ENCODE data around the gene EDEM1.
"Not testable (repeated sequence)": the region's sequence is repeated elsewhere in the genome, so short reads cannot be mapped to it uniquely, and the experiment has no call there.

Gene EDEM1

DNA sequence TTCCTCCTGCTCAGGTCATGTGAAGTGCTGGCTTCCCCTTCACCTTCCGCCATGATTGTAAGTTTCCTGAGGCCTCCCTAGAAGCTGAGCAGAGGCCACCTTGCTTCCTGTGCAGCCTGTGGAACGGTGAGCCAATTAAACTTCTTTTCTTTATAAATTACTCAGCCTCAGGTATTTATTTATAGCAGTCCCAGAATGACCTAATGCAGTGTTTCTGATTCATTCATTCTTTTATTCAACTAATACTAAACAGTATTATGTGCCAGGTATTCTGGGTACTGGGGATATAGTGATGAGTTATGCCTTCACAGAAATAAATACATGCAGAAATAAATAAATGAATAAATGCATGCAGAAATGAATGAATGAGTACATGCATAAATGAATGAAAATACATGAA lies 41.9 kb downstream of the EDEM1 start:
- no peaks in the 10 kb centered on the region for H3K27me3 ChIP-seq (replicated peaks; ENCODE audit: control insufficient read depth, insufficient read depth, low read length, poor library complexity, severe bottlenecking)
- no peak overlapping the region for H3K27ac ChIP-seq (ENCODE audit: insufficient read depth, low read length, poor library complexity, severe bottlenecking)
- no peaks in the 10 kb centered on the region for H3K4me1 ChIP-seq (ENCODE audit: control insufficient read depth, insufficient read depth, low read length, poor library complexity, severe bottlenecking)
- no peaks in the 10 kb centered on the region for H3K36me3 ChIP-seq (ENCODE audit: control insufficient read depth, insufficient read depth, low read length)
- DNase-seq: no peak
- no peaks in the 10 kb centered on the region for H3K9me3 ChIP-seq (ENCODE audit: control insufficient read depth, low read length)
- H3K4me3 ChIP-seq (ENCODE audit: insufficient read depth, low read depth, low read length, poor library complexity, severe bottlenecking): no peak overlapping the region

DNA sequence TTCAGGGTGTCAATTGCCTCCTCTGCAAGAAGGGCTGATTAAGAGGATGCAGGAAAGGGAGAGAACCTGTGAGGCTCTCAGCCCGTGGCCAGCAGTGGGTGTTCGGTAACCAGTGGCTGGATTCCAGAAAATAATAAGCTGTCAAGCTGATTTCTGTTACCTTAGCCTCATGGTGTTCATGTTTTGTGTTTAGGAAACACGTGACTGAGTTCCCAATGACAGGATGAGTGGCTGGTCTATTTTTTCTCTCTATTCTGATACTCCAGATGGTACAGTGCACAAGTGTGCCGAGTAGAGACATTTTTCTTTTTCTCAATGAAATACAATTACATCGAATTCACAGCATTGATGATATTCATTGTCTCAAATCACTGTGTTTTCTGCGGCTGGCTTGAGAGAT lies 43.6 kb downstream of the EDEM1 start:
- H3K9me3 ChIP-seq (ENCODE audit: control insufficient read depth, low read length): no peaks in the 10 kb centered on the region
- H3K27me3 ChIP-seq (replicated peaks; ENCODE audit: control insufficient read depth, insufficient read depth, low read length, poor library complexity, severe bottlenecking): no peaks in the 10 kb centered on the region
- no peak overlapping the region for H3K4me3 ChIP-seq (ENCODE audit: insufficient read depth, low read depth, low read length, poor library complexity, severe bottlenecking)
- DNase-seq: no peak
- no peaks in the 10 kb centered on the region for H3K4me1 ChIP-seq (ENCODE audit: control insufficient read depth, insufficient read depth, low read length, poor library complexity, severe bottlenecking)
- no peak overlapping the region for H3K27ac ChIP-seq (ENCODE audit: insufficient read depth, low read length, poor library complexity, severe bottlenecking)
- no peaks in the 10 kb centered on the region for H3K36me3 ChIP-seq (ENCODE audit: control insufficient read depth, insufficient read depth, low read length)

DNA sequence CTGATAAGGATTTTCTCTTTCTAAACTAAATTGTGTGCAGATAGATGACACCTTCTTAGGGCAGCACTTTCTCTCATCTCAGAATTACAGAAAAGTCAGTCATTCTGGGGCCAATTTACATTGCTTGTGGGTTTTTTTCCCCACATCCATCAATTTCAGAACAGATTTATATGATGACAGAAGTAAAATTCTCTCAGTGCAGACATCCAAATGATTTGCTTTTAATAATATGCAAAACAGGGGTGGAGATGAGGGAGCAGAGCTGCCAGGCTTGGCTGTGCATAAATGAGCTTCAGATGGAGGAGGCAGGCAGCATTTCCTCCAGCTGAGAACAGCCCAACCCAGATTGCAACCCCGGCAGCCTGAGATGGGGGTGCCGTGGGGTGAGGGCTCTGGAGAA lies 44.0 kb downstream of the EDEM1 start:
- no peaks in the 10 kb centered on the region for H3K36me3 ChIP-seq (ENCODE audit: control insufficient read depth, insufficient read depth, low read length)
- DNase-seq: no peak
- H3K4me1 ChIP-seq (ENCODE audit: control insufficient read depth, insufficient read depth, low read length, poor library complexity, severe bottlenecking): no peaks in the 10 kb centered on the region

DNA sequence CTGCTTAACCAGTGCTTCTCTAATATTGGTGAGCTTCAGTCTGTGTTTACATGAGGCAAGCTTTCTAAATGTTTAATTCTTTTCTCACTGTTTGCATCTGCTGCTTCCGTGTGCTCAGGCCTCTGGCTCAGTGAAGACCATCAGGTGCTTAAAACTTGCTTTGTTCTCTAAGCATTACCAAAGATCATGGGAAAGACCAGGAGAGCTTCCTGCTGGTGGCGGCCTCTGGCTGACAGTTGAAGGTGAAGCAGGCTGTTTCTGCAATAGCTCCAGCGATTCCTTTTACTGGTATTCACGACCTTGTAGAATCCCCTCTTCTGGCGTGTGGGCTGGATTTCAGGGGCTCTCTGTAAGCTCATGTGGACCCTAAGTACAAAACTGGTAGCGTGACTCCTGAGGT lies 45.1 kb downstream of the EDEM1 start:
- no peaks in the 10 kb centered on the region for H3K27me3 ChIP-seq (replicated peaks; ENCODE audit: control insufficient read depth, insufficient read depth, low read length, poor library complexity, severe bottlenecking)
- no peaks in the 10 kb centered on the region for H3K4me1 ChIP-seq (ENCODE audit: control insufficient read depth, insufficient read depth, low read length, poor library complexity, severe bottlenecking)
- no peaks in the 10 kb centered on the region for H3K9me3 ChIP-seq (ENCODE audit: control insufficient read depth, low read length)
- H3K36me3 ChIP-seq (ENCODE audit: control insufficient read depth, insufficient read depth, low read length): no peaks in the 10 kb centered on the region
- no peak overlapping the region for H3K4me3 ChIP-seq (ENCODE audit: insufficient read depth, low read depth, low read length, poor library complexity, severe bottlenecking)
- H3K27ac ChIP-seq (ENCODE audit: insufficient read depth, low read length, poor library complexity, severe bottlenecking): no peak overlapping the region
- no peak for DNase-seq

More for the DNA sequence above, 44.0 kb downstream of the EDEM1 start:
- Histone ChIP-seq H3K27ac (ENCODE audit: insufficient read depth, low read length, poor library complexity, severe bottlenecking) (no peak overlapping the region), H3K9me3 (ENCODE audit: control insufficient read depth, low read length) (no peaks in the 10 kb centered on the region), H3K27me3 (replicated peaks; ENCODE audit: control insufficient read depth, insufficient read depth, low read length, poor library complexity, severe bottlenecking) (no peaks in the 10 kb centered on the region), H3K4me3 (ENCODE audit: insufficient read depth, low read depth, low read length, poor library complexity, severe bottlenecking) (no peak overlapping the region)

DNA sequence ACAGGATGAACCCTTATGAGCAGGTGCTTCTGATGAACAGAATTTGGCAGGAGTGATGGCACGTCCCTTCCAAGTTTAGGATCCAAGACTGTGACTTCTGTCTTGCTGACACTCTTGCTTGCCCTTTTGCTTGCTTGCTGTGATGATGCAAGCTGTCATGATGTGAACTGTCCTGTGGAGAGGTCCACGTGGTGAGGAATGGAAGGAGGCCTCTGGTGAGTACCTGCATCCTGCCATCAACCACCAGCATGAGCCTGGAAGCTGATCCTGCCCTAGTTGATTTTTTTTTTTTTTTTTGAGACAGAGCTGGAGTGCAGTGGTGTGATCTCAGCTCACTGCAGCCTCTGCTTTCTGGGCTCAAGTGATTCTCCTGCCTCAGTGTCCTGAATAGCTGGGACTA lies 45.5 kb downstream of the EDEM1 start:
- H3K4me1 ChIP-seq (ENCODE audit: control insufficient read depth, insufficient read depth, low read length, poor library complexity, severe bottlenecking): no peaks in the 10 kb centered on the region
- H3K27me3 ChIP-seq (replicated peaks; ENCODE audit: control insufficient read depth, insufficient read depth, low read length, poor library complexity, severe bottlenecking): no peaks in the 10 kb centered on the region
- no peak overlapping the region for H3K4me3 ChIP-seq (ENCODE audit: insufficient read depth, low read depth, low read length, poor library complexity, severe bottlenecking)
- no peaks in the 10 kb centered on the region for H3K9me3 ChIP-seq (ENCODE audit: control insufficient read depth, low read length)
- no peak for DNase-seq
- H3K27ac ChIP-seq (ENCODE audit: insufficient read depth, low read length, poor library complexity, severe bottlenecking): no peak overlapping the region
- H3K36me3 ChIP-seq (ENCODE audit: control insufficient read depth, insufficient read depth, low read length): no peaks in the 10 kb centered on the region

DNA sequence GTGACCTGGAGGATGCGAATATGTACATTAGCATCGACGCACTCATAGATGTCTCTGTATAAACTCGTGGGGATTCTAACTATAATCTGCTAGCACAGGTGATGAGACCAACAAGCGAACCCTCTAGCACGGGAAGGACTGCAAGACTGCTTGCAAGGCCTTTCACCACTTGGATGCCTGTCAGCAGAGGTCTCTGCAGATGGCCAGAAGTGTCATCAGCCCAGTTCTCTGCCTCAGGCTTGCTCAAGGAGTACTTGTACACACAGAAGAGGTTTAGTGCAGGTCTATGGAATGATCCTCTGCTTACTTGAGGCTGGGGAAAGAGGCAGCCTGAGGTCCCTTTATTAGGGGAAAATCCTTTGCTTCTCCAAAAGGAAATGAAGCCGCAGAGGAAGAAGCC lies 48.1 kb downstream of the EDEM1 start:
- Histone ChIP-seq H3K36me3 (ENCODE audit: control insufficient read depth, insufficient read depth, low read length) (no peaks in the 10 kb centered on the region), H3K4me3 (ENCODE audit: insufficient read depth, low read depth, low read length, poor library complexity, severe bottlenecking) (no peak overlapping the region), H3K27me3 (replicated peaks; ENCODE audit: control insufficient read depth, insufficient read depth, low read length, poor library complexity, severe bottlenecking) (no peaks in the 10 kb centered on the region), H3K4me1 (ENCODE audit: control insufficient read depth, insufficient read depth, low read length, poor library complexity, severe bottlenecking) (no peaks in the 10 kb centered on the region), H3K27ac (ENCODE audit: insufficient read depth, low read length, poor library complexity, severe bottlenecking) (no peak overlapping the region), H3K9me3 (ENCODE audit: control insufficient read depth, low read length) (no peaks in the 10 kb centered on the region)
- no peak for DNase-seq

DNA sequence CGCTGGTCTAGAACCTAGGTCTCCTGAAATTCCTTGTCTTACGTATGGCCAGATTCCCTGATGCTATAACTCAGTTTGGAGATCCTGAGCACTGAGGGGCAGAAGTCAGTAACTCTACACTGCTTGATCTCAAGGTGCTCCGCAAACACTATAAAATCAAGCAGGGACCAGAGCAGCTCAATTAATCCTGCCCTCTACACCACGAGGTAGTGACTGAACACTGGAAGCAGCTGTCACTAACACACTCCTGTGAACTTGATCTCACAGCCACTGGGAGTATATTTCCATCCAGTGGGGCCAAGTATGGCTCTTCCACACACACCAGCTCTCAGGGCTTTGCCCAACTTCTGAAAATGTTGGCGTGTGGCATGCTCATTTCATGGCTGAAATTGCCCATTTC lies 51.0 kb downstream of the EDEM1 start:
- no peaks in the 10 kb centered on the region for H3K4me1 ChIP-seq (ENCODE audit: control insufficient read depth, insufficient read depth, low read length, poor library complexity, severe bottlenecking)
- no peaks in the 10 kb centered on the region for H3K36me3 ChIP-seq (ENCODE audit: control insufficient read depth, insufficient read depth, low read length)
- H3K4me3 ChIP-seq (ENCODE audit: insufficient read depth, low read depth, low read length, poor library complexity, severe bottlenecking): no peak overlapping the region
- DNase-seq: no peak
- H3K27ac ChIP-seq (ENCODE audit: insufficient read depth, low read length, poor library complexity, severe bottlenecking): no peak overlapping the region
- no peaks in the 10 kb centered on the region for H3K9me3 ChIP-seq (ENCODE audit: control insufficient read depth, low read length)
- no peaks in the 10 kb centered on the region for H3K27me3 ChIP-seq (replicated peaks; ENCODE audit: control insufficient read depth, insufficient read depth, low read length, poor library complexity, severe bottlenecking)

DNA sequence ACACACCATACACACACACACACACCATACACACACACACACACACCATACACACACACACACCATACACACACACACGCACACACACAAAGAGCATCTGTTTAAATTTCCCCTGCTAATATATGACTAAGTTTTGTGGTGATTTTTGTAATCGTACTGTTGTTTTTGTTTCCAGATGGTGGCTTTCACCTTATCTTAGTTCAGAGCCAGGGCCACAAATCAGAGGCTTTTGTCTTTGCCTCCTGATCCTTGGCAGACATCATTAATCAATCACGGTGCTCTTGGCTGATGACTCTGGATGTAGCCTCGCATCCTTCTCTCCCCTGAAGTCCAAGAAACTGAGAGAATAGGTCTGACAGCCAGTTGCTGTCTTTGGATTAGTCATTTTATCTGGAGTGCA lies 52.1 kb downstream of the EDEM1 start:
- Histone ChIP-seq H3K27me3 (replicated peaks; ENCODE audit: control insufficient read depth, insufficient read depth, low read length, poor library complexity, severe bottlenecking) (no peaks in the 10 kb centered on the region), H3K27ac (ENCODE audit: insufficient read depth, low read length, poor library complexity, severe bottlenecking) (no peak overlapping the region), H3K4me1 (ENCODE audit: control insufficient read depth, insufficient read depth, low read length, poor library complexity, severe bottlenecking) (no peaks in the 10 kb centered on the region), H3K4me3 (ENCODE audit: insufficient read depth, low read depth, low read length, poor library complexity, severe bottlenecking) (no peak overlapping the region), H3K9me3 (ENCODE audit: control insufficient read depth, low read length) (no peaks in the 10 kb centered on the region), H3K36me3 (ENCODE audit: control insufficient read depth, insufficient read depth, low read length) (no peaks in the 10 kb centered on the region)
- no peak for DNase-seq

DNA sequence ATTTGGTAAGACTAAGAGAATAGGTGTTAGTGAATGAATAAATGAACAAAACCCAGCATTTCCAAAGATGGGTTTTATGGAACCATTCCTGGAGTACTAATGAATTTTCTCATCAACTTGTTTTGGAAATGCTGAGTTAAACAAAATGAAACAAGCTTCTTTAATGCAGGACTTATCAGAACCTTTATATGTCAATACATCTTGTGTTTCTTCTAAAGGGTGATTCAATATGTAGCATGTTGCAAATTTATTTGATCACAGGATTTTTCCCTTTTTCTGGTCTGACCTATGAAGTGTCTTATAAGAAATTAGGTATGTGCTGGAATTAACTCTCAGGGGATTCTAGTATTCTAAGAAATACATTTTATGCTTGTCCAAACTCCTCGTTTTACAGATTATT lies 53.2 kb downstream of the EDEM1 start:
- Histone ChIP-seq H3K27me3 (replicated peaks; ENCODE audit: control insufficient read depth, insufficient read depth, low read length, poor library complexity, severe bottlenecking) (no peaks in the 10 kb centered on the region), H3K36me3 (ENCODE audit: control insufficient read depth, insufficient read depth, low read length) (no peaks in the 10 kb centered on the region), H3K27ac (ENCODE audit: insufficient read depth, low read length, poor library complexity, severe bottlenecking) (no peak overlapping the region), H3K4me1 (ENCODE audit: control insufficient read depth, insufficient read depth, low read length, poor library complexity, severe bottlenecking) (no peaks in the 10 kb centered on the region), H3K9me3 (ENCODE audit: control insufficient read depth, low read length) (no peaks in the 10 kb centered on the region), H3K4me3 (ENCODE audit: insufficient read depth, low read depth, low read length, poor library complexity, severe bottlenecking) (no peak overlapping the region)
- no peak for DNase-seq

DNA sequence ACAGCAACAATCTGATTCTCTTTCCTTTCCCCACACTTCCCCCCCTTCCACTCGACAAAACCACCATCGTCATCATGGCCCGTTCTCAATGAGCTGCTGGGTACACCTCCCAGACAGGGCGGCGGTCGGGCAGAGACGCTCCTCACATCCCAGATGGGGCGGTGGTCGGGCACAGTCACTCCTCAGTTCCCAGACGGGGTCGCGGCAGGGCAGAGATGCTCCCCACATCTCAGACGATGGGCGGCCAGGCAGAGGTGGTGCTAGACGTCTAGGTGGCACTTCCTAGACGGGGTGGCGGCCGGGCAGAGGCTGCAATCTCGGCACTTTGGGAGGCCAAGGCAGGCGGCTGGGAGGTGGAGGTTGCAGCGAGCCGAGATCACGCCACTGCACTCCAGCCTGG lies 55.3 kb downstream of the EDEM1 start:
- not testable (repeated sequence) for H3K36me3 ChIP-seq (ENCODE audit: control insufficient read depth, insufficient read depth, low read length); DNase-seq; H3K9me3 ChIP-seq (ENCODE audit: control insufficient read depth, low read length); H3K27me3 ChIP-seq (replicated peaks; ENCODE audit: control insufficient read depth, insufficient read depth, low read length, poor library complexity, severe bottlenecking); H3K4me1 ChIP-seq (ENCODE audit: control insufficient read depth, insufficient read depth, low read length, poor library complexity, severe bottlenecking); H3K4me3 ChIP-seq (ENCODE audit: insufficient read depth, low read depth, low read length, poor library complexity, severe bottlenecking); H3K27ac ChIP-seq (ENCODE audit: insufficient read depth, low read length, poor library complexity, severe bottlenecking)

DNA sequence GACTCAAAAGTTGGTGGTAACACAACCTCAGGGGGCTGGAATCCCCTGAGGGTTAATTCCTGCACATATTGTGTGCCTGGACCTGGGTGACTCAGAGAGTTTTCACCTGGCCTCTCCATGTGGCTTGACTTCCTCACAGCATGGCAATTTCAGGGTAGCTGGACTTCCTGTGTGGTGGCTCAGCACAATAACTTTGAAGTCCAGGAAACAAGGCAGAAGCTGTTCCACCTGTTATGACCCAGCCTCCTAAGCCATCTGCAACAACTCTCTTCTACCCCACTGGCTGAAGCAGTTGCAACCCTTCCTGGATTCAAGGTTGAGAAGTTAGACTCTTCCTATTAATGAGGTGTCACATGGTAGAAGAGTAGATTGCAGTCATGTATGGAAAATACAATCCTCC lies 58.4 kb downstream of the EDEM1 start:
- Histone ChIP-seq H3K36me3 (ENCODE audit: control insufficient read depth, insufficient read depth, low read length) (no peaks in the 10 kb centered on the region), H3K4me3 (ENCODE audit: insufficient read depth, low read depth, low read length, poor library complexity, severe bottlenecking) (no peak overlapping the region), H3K4me1 (ENCODE audit: control insufficient read depth, insufficient read depth, low read length, poor library complexity, severe bottlenecking) (no peaks in the 10 kb centered on the region), H3K27me3 (replicated peaks; ENCODE audit: control insufficient read depth, insufficient read depth, low read length, poor library complexity, severe bottlenecking) (no peaks in the 10 kb centered on the region), H3K27ac (ENCODE audit: insufficient read depth, low read length, poor library complexity, severe bottlenecking) (no peak overlapping the region), H3K9me3 (ENCODE audit: control insufficient read depth, low read length) (no peaks in the 10 kb centered on the region)
- DNase-seq: no peak

Data from effector memory CD4-positive, alpha-beta T cell (primary cell).